ENCODE results near the gene PACS1.

- TF ChIP-seq CTCF (IDR thresholded peaks at IDR 0.05; ENCODE audit: insufficient read depth, low read depth, low read length): no peak
- no peak for TF ChIP-seq EZH2 (IDR thresholded peaks at IDR 0.05; ENCODE audit: insufficient read depth, low read length)
Observed at GRCh38 chr11:66230156-66230555, 160.1 kb downstream of the PACS1 start.

Measured in astrocyte (in vitro differentiated cells and primary cell).